NCI-H2029 (cell line): Measurements from ENCODE around the gene SNORC.

Experiments
- DNase-seq: peaks from one replicate; lab custom pipeline; 2025; lab: John Stamatoyannopoulos, UW

The SNORC gene

DNA sequence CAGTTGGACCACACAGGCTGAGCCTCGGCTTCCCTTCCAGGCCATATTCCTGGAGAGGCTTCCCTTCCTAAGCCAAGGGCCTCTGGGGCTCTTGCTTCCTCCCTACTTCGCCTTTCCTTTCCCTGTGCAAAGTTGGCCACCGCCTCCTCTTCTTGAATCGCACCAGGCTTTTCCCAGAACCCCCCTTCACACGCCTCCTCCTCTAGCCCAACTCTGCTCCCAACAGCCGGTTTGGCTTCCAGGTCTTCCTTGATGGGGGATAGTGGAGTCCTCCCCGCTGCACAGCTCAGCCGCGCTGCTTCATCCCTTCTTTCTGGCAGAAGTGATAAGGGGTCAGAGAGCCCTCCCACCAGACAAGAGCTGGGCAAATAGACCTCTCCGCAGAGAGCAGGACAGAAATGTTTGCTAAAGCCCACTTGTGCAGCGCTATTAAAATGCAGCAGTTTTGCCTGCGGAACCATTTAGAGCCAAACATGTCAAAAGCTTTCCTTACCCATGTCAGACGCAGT, 56.4 kb downstream of the SNORC start:
- DNase-seq = no peak

GRCh38 chr2:232927032-232927792, 57.1 kb downstream of the SNORC start:
- no peak for DNase-seq

GRCh38 chr2:232927793-232928550, 57.9 kb downstream of the SNORC start:
- DNase-seq = no peak
